GM19455 (cell line): ENCODE results near the gene THAP2.
"Not testable (repeated sequence)": the region's sequence is repeated elsewhere in the genome, so short reads cannot be mapped to it uniquely, and the experiment has no call there.

Experiments
- ATAC-seq: cut with Tn5 transposase; IDR thresholded peaks from one replicate; pipeline ENCODE4 v1.9.1; 2021; ENCODE audit not compliant: unreplicated experiment

The THAP2 gene

DNA sequence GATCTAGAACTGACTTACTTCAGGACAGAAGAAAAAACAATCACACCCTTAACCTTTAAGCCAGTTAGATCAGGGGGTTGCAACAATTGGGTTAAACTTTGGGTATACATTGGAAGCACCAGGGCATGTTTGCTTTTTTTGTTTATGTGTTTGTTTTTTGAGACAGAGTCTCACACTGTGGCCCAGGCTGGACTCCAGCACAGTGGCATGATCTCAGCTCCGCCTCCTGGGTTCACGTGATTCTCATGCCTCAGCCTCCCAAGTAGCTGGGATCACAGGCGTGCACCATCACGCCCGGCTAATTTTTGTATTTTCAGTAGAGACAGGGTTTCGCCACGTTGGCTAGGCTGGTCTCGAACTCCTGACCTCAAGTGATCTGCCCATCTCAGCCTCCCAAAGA is 38.1 kb downstream of the THAP2 start:
- not testable (repeated sequence) for ATAC-seq

- no peak for ATAC-seq
These were observed 38.5 kb downstream of the THAP2 start for GRCh38 chr12:71702590-71702989.

DNA sequence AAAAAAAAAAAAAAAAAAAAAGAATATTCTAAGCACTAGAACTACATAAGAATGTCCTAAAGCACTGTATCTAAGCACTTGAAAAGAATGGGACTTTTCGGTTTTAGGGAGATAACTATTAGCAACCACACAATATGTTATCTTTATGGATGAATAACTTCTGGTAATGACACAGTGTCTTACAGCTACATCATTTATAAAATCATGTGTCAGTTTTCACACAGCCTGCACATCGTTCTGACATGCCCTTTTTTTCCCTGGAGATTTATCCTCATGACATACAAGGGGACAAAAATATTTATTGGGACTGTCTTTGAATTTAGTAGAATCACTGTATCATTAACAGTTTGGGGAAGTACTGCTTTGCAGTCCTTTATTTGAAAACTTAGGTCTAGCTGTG is 39.1 kb downstream of the THAP2 start:
- no peak for ATAC-seq

GRCh38 chr12:71704920-71705319 is 40.8 kb downstream of the THAP2 start:
- ATAC-seq, result no peak

GRCh38 chr12:71708658-71709057 is 44.6 kb downstream of the THAP2 start:
- ATAC-seq, result no peak

GRCh38 chr12:71710276-71711125 is 46.4 kb downstream of the THAP2 start:
- no peak for ATAC-seq

DNA sequence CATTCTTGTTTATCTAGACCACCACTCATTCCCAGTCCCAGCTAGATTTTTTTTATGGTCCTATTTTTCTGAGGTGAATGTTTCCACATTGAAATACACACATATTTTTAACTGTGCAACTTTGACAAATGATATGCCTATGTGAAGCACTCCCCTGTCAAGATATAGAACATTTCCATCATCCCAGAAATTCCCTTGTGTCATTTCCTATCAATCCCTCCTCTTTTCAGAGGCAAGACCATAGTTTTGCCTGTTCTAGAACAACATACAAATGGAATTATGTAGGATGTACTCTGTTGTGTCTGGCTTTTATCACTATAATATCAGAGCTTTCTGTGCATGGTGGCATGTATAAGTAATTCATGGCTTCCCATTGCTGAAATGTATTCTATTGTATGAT is 54.5 kb downstream of the THAP2 start:
- ATAC-seq, result no peak

DNA sequence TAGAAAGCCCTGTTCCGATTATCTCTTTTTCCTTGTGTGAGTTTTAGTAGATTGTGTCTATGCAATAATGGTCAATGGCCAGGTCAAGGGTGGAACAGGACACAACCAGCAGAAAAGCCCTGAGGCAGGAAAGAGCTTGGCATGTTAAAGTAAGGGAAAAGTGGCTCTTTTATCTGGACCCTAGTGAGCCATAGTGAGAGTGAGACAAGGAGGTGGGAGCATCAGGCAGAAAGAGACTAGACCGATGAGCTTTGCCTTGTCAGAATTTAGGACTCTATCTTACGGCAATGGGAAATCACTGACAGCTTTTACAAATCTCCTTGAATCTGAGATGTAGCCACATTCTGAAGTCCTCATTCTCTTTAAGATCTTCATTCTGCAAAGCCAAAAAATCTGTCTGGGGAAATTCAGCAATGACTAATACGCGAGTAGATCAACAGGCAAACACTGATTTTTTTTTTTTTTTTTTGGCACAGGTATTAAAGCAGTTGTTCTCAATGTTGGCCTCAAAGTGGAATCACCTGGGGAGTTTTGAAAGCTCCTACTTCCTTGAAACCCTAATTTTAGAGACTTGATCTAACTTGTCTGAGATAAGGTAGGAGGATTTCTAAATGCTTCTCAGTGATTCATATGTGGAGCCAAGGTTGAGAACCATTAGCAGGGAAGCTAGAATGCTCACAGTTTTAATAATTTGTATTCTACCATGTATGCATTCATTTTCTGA is 55.7 kb downstream of the THAP2 start:
- no peak for ATAC-seq

- ATAC-seq, result no peak
These were observed 57.8 kb downstream of the THAP2 start for GRCh38 chr12:71721783-71722505.

DNA sequence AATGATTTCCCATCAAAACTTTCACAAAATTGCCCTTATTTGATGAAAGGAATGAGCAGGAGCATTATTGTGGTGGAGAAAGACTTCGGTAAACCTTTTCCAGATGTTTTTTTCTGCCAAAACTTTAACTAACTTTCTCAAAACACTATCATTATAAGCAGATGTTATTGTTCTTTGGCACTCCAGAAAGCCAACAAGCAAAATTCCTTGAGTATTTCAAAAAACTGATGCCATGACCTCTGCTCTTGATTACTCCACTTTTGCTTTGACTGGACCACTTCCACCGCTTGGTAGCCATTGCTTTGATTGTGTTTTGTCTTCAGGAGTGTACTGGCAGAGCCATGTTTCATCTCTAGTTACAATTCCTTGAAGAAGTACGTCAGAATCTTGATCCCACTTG is 60.9 kb downstream of the THAP2 start:
- no peak for ATAC-seq

GRCh38 chr12:71726548-71726947 is 62.4 kb downstream of the THAP2 start:
- ATAC-seq, result no peak

DNA sequence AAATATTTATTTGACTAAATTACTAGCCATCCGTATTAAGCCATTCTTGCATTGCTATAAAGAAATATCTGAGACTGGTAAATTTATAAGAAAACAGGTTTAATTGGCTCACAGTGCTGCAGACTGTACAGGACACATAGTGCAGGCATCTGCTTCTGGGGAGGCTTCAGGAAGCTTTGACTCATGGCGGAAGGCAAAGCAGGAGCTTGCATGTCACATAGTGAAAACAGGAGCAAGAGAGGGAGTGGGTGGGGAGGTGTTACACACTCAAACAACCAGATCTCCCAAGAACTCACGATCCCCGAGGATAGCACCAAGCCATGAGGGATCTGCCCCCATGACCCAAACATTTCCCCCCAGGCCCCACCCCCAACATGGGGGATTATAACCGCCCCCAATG is 63.9 kb downstream of the THAP2 start:
- no peak for ATAC-seq
